HG03025 (cell line): ENCODE results near the gene ZNF394.

ENCODE experiments used
- ATAC-seq: cut with Tn5 transposase; IDR thresholded peaks from one replicate; pipeline ENCODE4 v1.9.1; 2021; ENCODE audit warnings: mild to moderate bottlenecking, moderate library complexity; ENCODE audit not compliant: unreplicated experiment, low FRiP score

Gene ZNF394

DNA sequence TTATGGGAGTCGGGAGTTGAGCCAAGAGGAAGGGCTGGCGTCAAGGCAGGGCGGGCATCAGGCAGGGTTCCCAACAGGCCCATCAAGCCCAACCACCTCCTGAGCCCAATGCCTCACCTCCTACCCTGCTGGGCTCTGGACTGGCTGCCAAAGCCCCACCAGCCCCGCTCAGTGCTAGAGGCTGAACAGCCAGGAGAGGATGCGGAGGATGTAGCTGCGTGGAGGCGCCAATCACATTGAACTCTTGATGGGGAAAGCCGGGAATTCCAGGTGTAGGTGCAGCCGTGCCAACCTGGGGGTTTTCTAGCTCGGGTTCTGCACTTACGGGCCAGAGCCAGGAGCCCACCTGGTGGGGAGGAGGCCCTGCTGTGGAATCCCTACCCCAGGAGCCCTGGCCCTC lies 47.0 kb downstream of the ZNF394 start:
- no peak for ATAC-seq

DNA sequence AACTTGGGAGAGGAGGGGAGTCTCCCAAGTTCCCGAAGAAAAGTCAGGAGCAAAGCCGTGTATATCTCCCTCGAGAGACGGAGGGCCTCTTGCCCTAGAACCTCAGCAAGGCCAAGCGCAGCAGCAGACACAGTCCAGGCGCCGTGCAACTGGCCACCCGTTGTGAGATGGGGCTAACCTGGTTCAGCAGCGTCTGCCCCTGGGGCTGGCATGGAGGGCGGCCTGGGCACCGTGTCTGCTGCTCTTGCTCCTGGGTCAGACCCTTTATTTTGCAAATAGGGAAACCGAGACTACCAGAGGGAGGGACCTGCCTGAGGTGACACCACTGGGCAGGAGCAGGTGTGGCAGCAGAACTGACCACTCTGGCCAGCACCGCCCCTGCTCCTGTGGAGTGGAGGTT lies 47.5 kb downstream of the ZNF394 start:
- ATAC-seq = no peak

DNA sequence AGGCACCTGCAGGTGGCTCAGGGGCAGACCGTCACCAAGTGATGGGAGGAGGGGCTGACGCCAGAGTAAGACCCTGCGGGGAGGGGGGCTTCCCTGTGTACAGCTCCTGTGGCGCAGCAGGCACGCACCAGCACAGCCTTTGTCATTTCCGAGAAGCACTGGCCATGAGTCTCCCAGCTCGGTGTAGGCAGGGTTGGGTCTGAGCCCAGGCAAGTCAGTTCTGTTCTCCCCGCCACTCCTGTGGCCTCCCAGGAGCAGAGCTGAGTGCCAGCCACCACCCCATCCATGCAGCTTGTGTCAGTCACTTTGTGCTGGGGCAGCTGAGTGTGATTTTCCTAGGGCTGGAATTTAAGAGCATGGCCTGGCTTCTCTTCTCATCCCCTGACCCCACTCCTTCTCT lies 48.1 kb downstream of the ZNF394 start:
- ATAC-seq = no peak

DNA sequence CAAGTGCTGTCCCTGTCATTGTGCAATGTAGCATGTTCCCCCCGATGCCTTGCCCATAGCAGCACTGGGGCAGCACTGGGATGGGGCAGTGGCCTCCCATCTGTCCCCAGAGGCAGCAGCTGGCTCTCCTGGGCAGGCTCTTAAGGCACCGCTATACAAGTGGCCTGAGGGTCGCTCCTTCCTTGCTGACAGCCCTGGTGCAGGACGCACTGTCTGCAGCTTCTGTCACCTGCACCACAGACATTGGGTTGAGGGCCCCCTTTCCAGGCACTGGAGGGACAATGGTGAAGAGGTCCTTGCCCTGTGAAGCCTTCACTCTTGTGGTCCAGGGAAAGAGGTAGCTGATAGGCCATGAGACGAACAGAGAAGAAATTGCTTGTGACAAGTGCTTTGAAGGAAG lies 50.8 kb downstream of the ZNF394 start:
- ATAC-seq = no peak

DNA sequence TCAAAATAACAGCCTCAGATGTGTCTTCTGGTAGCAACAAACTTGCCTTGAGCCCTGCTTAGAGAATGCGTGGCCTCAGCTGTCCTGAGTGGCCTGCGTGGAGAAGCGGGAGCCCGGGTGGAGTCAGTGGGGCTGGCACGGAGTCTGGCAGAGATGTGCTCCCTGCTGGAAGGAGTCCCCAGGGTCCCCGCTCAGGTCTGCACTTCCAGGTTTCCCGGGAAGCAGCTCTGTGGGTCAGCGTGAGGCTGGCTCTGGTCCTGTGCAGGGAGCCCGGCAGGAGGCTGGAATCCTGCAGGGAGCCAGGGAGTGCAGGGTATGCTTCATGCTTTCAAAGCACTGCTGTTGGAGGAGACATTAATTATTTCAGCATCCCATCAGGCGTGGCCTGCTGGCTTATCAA lies 51.2 kb downstream of the ZNF394 start:
- ATAC-seq = no peak

DNA sequence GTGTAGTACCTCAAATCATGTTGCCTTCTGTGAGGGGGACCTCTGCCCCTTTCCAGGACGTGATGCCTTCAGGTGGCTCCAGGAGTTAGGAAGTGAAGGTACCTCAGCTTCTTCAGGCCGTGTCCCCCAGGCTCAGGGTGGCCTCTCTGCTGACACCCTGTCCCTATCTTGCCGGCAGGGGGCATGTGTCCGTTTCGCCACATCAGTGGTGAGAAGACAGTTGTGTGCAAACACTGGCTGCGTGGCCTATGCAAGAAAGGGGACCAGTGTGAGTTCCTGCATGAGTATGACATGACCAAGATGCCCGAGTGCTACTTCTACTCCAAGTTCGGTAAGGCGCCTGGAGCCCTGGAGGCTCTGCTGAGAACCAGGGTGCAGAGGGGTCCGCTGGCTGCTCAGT lies 52.1 kb downstream of the ZNF394 start:
- no peak for ATAC-seq

DNA sequence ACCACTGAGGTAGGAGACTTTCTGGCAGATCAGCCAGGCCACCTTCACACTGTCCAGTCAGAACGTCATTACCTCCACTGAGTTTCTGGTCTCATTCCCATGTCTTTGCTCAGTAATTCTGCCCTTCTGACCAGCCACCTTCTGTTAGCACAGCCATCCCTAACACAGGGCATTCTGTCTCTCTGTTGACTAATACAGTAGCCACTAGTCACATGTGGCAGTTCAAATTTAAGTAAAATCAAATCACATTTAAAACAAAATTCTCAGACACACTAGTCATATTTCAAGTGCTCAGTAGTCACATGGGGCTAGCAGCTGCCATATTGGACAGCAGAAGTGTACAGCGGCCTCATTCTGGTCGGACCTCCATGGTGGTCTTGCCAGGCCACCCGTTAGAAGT lies 54.0 kb downstream of the ZNF394 start:
- ATAC-seq = no peak
